ENCODE data around the gene BAIAP3. TPM values are rescaled to one million over a fixed set of nuclear protein-coding genes. Genes with fewer than 3 reads are reported as not detected.

BAIAP3 gene
- total RNA-seq, 4 donors from 2014 or later, result 17.9 to 160 (median 29.0) TPM

DNA sequence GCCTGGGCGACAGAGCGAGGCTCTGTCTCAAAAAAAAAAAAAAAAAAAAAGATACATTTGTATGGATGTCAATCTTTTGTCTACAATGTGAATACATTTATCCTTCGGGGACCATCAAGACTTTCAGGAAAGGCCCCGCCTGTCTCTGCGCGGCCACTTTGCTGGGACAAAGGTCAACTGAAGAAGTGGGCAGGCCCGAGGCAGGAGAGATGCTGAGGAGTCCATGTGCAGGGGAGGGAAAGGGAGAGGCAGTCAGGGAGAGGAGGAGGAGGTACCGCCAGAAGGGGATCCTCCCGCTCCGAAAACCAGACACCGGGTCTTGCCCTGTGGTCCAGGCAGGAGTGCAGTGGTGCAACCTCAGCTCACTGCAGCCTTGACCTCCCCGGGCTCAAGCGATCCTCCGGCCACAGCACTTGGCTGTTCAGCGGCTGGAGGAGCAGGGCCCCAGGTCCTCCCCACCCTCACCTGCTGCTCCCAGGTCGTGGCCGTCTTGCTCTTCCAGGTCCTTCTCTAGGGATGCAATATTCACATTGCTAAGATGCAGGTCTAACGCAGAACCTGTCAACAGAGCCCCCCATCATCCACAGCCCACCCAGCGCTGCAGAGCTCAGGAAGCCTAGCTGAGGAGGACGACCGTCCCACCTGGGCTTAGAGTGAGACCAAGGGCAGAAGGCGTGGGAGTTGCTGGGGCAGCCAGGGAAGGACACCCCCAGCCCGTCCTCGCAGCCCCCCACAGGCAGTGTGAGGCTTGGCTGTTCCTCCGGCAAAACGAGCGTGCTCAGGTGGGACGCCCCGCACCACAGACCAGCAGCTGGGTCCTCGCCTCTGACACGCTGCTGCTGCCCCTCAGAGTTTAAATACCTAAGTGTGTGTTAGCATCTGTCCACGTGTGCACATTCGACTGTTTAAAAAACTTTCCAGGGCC lies 37.9 kb downstream of the BAIAP3 start:
- Histone ChIP-seq H3K36me3 (peaks cover 0 to 58% (median 0%) of the 10 kb centered on the region in 3 donors), H3K9me3 (no peaks in the 10 kb centered on the region), H3K27ac (no peak overlapping the region), H3K4me3 (no peak overlapping the region), H3K4me1 (no peaks in the 10 kb centered on the region), H3K27me3 (no peaks in the 10 kb centered on the region)
- no peak for TF ChIP-seq CTCF (IDR thresholded peaks at IDR 0.05)
- TF ChIP-seq POLR2A (IDR thresholded peaks at IDR 0.05), result no peak
- no peak for DNase-seq

- Histone ChIP-seq H3K27me3 (no peaks in the 10 kb centered on the region), H3K36me3 (peaks cover 0 to 48% (median 0%) of the 10 kb centered on the region in 3 donors), H3K4me3 (no peak overlapping the region), H3K4me1 (no peaks in the 10 kb centered on the region), H3K27ac (no peak overlapping the region), H3K9me3 (no peaks in the 10 kb centered on the region)
- no peak for DNase-seq
- TF ChIP-seq POLR2A (IDR thresholded peaks at IDR 0.05) (no peak), CTCF (IDR thresholded peaks at IDR 0.05) (no peak)
These were observed 39.0 kb downstream of the BAIAP3 start for GRCh38 chr16:1372292-1372950.

GRCh38 chr16:1374418-1375297 lies 41.2 kb downstream of the BAIAP3 start:
- Histone ChIP-seq H3K4me1 (peaks cover 4 to 17% (median 10%) of the 10 kb centered on the region in 4 donors), H3K27me3 (no peaks in the 10 kb centered on the region), H3K4me3 (no peak overlapping the region), H3K9me3 (no peaks in the 10 kb centered on the region), H3K27ac (no peak overlapping the region), H3K36me3 (peaks cover 0 to 35% (median 0%) of the 10 kb centered on the region in 3 donors)
- TF ChIP-seq POLR2A (IDR thresholded peaks at IDR 0.05), result no peak
- TF ChIP-seq CTCF (IDR thresholded peaks at IDR 0.05), result no peak
- DNase-seq, result no peak

- no peak for TF ChIP-seq POLR2A (IDR thresholded peaks at IDR 0.05)
- TF ChIP-seq CTCF (IDR thresholded peaks at IDR 0.05), result no peak
- H3K9me3 ChIP-seq, result no peaks in the 10 kb centered on the region
- H3K4me1 ChIP-seq, result peaks cover 4 to 22% (median 13%) of the 10 kb centered on the region in 4 donors
- no peaks in the 10 kb centered on the region for H3K27me3 ChIP-seq
- DNase-seq, result no peak
- H3K36me3 ChIP-seq, result peaks cover 0 to 29% (median 0%) of the 10 kb centered on the region in 3 donors
- no peak overlapping the region for H3K27ac ChIP-seq
- no peak overlapping the region for H3K4me3 ChIP-seq
These were observed 41.8 kb downstream of the BAIAP3 start for GRCh38 chr16:1375298-1375640.

- H3K27me3 ChIP-seq, result no peaks in the 10 kb centered on the region
- peaks cover 4 to 22% (median 13%) of the 10 kb centered on the region in 4 donors for H3K4me1 ChIP-seq
- no peaks in the 10 kb centered on the region for H3K9me3 ChIP-seq
- no peak for DNase-seq
- TF ChIP-seq POLR2A (IDR thresholded peaks at IDR 0.05) (no peak), CTCF (IDR thresholded peaks at IDR 0.05) (no peak)
- peaks cover 0 to 31% (median 0%) of the 10 kb centered on the region in 3 donors for H3K36me3 ChIP-seq
- no peak overlapping the region for H3K27ac ChIP-seq
- no peak overlapping the region for H3K4me3 ChIP-seq
These were observed 42.4 kb downstream of the BAIAP3 start for GRCh38 chr16:1375741-1376410.

Data from Peyer's patch (tissue), 4 donors.